Mesenchymal stem cell (in vitro differentiated cells and primary cell): ENCODE data around the gene APBB1IP.
A peak's percentile ranks its signal among the peaks of the same experiment; 100 is the strongest.
"Not testable (repeated sequence)": the region's sequence is repeated elsewhere in the genome, so short reads cannot be mapped to it uniquely, and the experiment has no call there.

ENCODE experiments used
- DNase-seq: peaks from one replicate; pipeline ENCODE4 v3.0.0-alpha.2; 2013
- H2AFZ ChIP-seq: one replicate; pipeline ENCODE4 v1.6.1; 2013; ENCODE audit warnings: low read depth, mild to moderate bottlenecking, control low read depth, inconsistent platforms, low read length, moderate library complexity
- H2AK5ac ChIP-seq: 2 replicates; pipeline ENCODE4 v1.6.1; 2013; ENCODE audit warnings: low read length, moderate library complexity, mild to moderate bottlenecking, inconsistent platforms; ENCODE audit not compliant: severe bottlenecking
- H2BK120ac ChIP-seq: one replicate; pipeline ENCODE4 v1.6.1; 2013; ENCODE audit warnings: low read depth, mild to moderate bottlenecking, inconsistent platforms, low read length, moderate library complexity
- H2BK12ac ChIP-seq, 2 experiments: one replicate each; pipeline ENCODE4 v1.6.1; 2013; ENCODE audit warnings: inconsistent platforms in 2 of 2, low read length in 2 of 2, mild to moderate bottlenecking in 2 of 2, moderate library complexity in 2 of 2, control low read depth in 1 of 2
- H2BK15ac ChIP-seq: one replicate; pipeline ENCODE4 v1.6.1; 2013; ENCODE audit warnings: mild to moderate bottlenecking, low read depth, inconsistent platforms; ENCODE audit not compliant: poor library complexity, severe bottlenecking
- H2BK5ac ChIP-seq: 2 replicates; pipeline ENCODE4 v1.6.1; 2013; ENCODE audit warnings: low read depth, mild to moderate bottlenecking, low read length, control low read depth, inconsistent platforms; ENCODE audit not compliant: poor library complexity, severe bottlenecking
- H3K14ac ChIP-seq, 2 experiments: one replicate each; pipeline ENCODE4 v1.6.1; 2013; ENCODE audit warnings: inconsistent platforms in 2 of 2, low read length in 2 of 2, control low read depth in 1 of 2, mild to moderate bottlenecking in 1 of 2, moderate library complexity in 1 of 2
- H3K18ac ChIP-seq, 2 experiments: one replicate each; pipeline ENCODE4 v1.6.1; 2013; ENCODE audit warnings: inconsistent platforms in 2 of 2, low read length in 2 of 2, control low read depth in 1 of 2, low read depth in 1 of 2, mild to moderate bottlenecking in 1 of 2
- H3K23ac ChIP-seq, 2 experiments: one replicate each; pipeline ENCODE4 v1.6.1; 2013; ENCODE audit warnings: inconsistent platforms in 2 of 2, low read length in 2 of 2, mild to moderate bottlenecking in 2 of 2, moderate library complexity in 2 of 2, control low read depth in 1 of 2
- H3K27ac ChIP-seq: 2 replicates; pipeline ENCODE4 v1.5.1; 2013; ENCODE audit warnings: mild to moderate bottlenecking, moderate library complexity, low read length, control low read depth, inconsistent platforms; ENCODE audit not compliant: poor library complexity, severe bottlenecking
- H3K27me3 ChIP-seq, 2 experiments: 2 replicates each; pipeline versions ENCODE4 v1.6.1 to v1.7.0; 2013; ENCODE audit warnings: low read length in 2 of 2, mild to moderate bottlenecking in 2 of 2, moderate library complexity in 2 of 2, control low read depth in 1 of 2, inconsistent platforms in 1 of 2; ENCODE audit not compliant: control insufficient read depth in 1 of 2, insufficient read depth in 1 of 2
- H3K36me3 ChIP-seq, 2 experiments: 2 replicates each; pipeline versions ENCODE4 v1.6.1 to v1.7.0; 2013; ENCODE audit warnings: low read length in 2 of 2, control low read depth in 1 of 2, inconsistent platforms in 1 of 2, low read depth in 1 of 2, mild to moderate bottlenecking in 1 of 2; ENCODE audit not compliant: insufficient read depth in 2 of 2, control insufficient read depth in 1 of 2
- H3K4ac ChIP-seq, 2 experiments: one replicate each; pipeline ENCODE4 v1.6.1; 2013; ENCODE audit warnings: inconsistent platforms in 2 of 2, low read length in 2 of 2, mild to moderate bottlenecking in 2 of 2, moderate library complexity in 2 of 2, control low read depth in 1 of 2, low read depth in 1 of 2
- H3K4me1 ChIP-seq: 2 replicates; pipeline ENCODE4 v1.6.1; 2013; ENCODE audit warnings: low read depth, low read length, control low read depth; ENCODE audit not compliant: control insufficient read depth, insufficient read depth
- H3K4me2 ChIP-seq: 2 replicates; pipeline ENCODE4 v1.6.1; 2013; ENCODE audit warnings: low read length, mild to moderate bottlenecking, inconsistent platforms; ENCODE audit not compliant: poor library complexity, severe bottlenecking
- H3K4me3 ChIP-seq, 2 experiments: 2 replicates each; pipeline versions ENCODE4 v1.5.1 to v1.7.0; 2013; ENCODE audit warnings: low read length in 2 of 2, mild to moderate bottlenecking in 2 of 2, control low read depth in 1 of 2, low read depth in 1 of 2; ENCODE audit not compliant: insufficient read depth in 1 of 2
- H3K79me1 ChIP-seq: replicated peaks from 2 replicates; pipeline ENCODE4 v1.6.1; 2013; ENCODE audit warnings: mild to moderate bottlenecking, control low read depth, low read length, inconsistent platforms; ENCODE audit not compliant: poor library complexity, severe bottlenecking
- H3K9ac ChIP-seq: 2 replicates; pipeline ENCODE4 v1.7.0; 2013; ENCODE audit warnings: mild to moderate bottlenecking, low read length, moderate library complexity
- H3K9me3 ChIP-seq: 2 replicates; pipeline ENCODE4 v1.7.0; 2013; ENCODE audit warnings: mild to moderate bottlenecking, low read length; ENCODE audit not compliant: control insufficient read depth
- H4K8ac ChIP-seq: one replicate; pipeline ENCODE4 v1.6.1; 2013; ENCODE audit warnings: inconsistent platforms, mild to moderate bottlenecking, low read length, moderate library complexity
- H4K91ac ChIP-seq: one replicate; pipeline ENCODE4 v1.6.1; 2013; ENCODE audit warnings: mild to moderate bottlenecking, low read length, inconsistent platforms
- WGBS: methylation state at CpG from one replicate; pipeline ENCODE4 v1.1.7; 2013; ENCODE audit warnings: mixed read lengths; 5-methylcytosine and 5-hydroxymethylcytosine counted together

Gene APBB1IP

DNA sequence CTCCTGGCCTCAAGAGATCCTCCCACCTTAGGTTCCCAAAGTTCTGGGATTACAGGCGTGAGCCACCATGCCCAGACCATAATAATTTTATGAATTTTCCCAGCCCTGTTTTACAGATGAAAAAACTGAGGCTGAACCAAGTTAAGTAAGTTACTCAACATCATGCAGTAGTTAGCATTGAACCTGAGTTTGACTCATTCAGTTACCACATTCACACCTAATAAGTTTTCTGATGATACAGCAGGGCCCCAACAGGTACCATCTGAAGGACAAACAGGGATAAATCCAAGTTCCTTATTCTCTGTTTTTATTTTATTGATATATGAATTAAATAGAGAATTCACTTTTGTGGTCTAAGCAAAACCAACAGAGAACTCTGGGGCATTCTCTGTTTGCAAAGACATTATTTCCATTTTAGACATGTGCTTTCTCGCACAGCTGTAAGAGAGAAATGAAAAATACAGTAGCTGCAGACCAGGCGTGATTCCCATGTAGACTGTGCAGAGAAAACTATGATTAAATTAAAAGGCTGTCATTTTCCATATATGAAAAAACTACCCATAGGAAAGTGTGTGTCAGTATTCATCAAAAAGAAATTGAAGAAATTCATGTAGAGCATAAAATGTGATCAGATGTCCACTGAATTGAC, 26.6 kb downstream of the APBB1IP start:
- Histone ChIP-seq H2BK12ac (no peak overlapping the region), H3K27me3 (no peaks in the 10 kb centered on the region), H3K4ac (no peak overlapping the region), H3K79me1 (no peaks in the 10 kb centered on the region), H3K9ac (no peak overlapping the region), H4K91ac (no peak overlapping the region), H2BK5ac (no peak overlapping the region), H3K14ac (no peak overlapping the region), H3K9me3 (no peaks in the 10 kb centered on the region), H2AFZ (no peak overlapping the region), H3K4me3 (no peak overlapping the region), H3K23ac (no peak overlapping the region), H2BK120ac (no peak overlapping the region), H2AK5ac (no peak overlapping the region), H2BK15ac (no peak overlapping the region), H3K4me1 (peaks cover 4% of the 10 kb centered on the region), H4K8ac (no peak overlapping the region), H3K27ac (no peak overlapping the region), H3K18ac (no peak overlapping the region), H3K4me2 (no peak overlapping the region), H3K36me3 (peaks cover 0 to 7% of the 10 kb centered on the region in 2 experiments)
- WGBS = 75% methylated on average over 1 of the region's 3 CpGs
- DNase-seq = no peak

GRCh38 chr10:26466531-26466930, 28.4 kb downstream of the APBB1IP start:
- not testable (repeated sequence) for H3K18ac ChIP-seq, H2AK5ac ChIP-seq, H2AFZ ChIP-seq, H3K14ac ChIP-seq, H3K79me1 ChIP-seq, H4K91ac ChIP-seq, H3K36me3 ChIP-seq, H3K23ac ChIP-seq, H4K8ac ChIP-seq, H3K4me3 ChIP-seq, H2BK15ac ChIP-seq, H3K27me3 ChIP-seq, H3K4ac ChIP-seq, H2BK12ac ChIP-seq, H2BK5ac ChIP-seq, H3K9ac ChIP-seq, H3K4me2 ChIP-seq, H3K27ac ChIP-seq, DNase-seq, H2BK120ac ChIP-seq, H3K9me3 ChIP-seq, H3K4me1 ChIP-seq
- 92% methylated on average over 6 of the region's 6 CpGs for WGBS

- WGBS = 86% methylated on average over 4 of the region's 4 CpGs
- Histone ChIP-seq H3K27ac (peak overlapping the region; percentile 82), H3K4me3 (no peak overlapping the region), H3K4me1 (peaks cover 4% of the 10 kb centered on the region), H2BK12ac (no peak overlapping the region), H3K18ac (no peak overlapping the region), H3K4me2 (no peak overlapping the region), H2AFZ (no peak overlapping the region), H3K14ac (no peak overlapping the region), H3K4ac (no peak overlapping the region), H4K91ac (no peak overlapping the region), H2BK15ac (no peak overlapping the region), H3K79me1 (no peaks in the 10 kb centered on the region), H3K27me3 (no peaks in the 10 kb centered on the region), H3K23ac (no peak overlapping the region), H2AK5ac (peak overlapping the region; percentile 98), H2BK120ac (no peak overlapping the region), H2BK5ac (peak overlapping the region; percentile 76), H3K36me3 (peaks cover 0 to 3% of the 10 kb centered on the region in 2 experiments), H4K8ac (no peak overlapping the region), H3K9ac (no peak overlapping the region), H3K9me3 (no peaks in the 10 kb centered on the region)
- DNase-seq = no peak
Measured at GRCh38 chr10:26467639-26468038, 29.5 kb downstream of the APBB1IP start.

DNA sequence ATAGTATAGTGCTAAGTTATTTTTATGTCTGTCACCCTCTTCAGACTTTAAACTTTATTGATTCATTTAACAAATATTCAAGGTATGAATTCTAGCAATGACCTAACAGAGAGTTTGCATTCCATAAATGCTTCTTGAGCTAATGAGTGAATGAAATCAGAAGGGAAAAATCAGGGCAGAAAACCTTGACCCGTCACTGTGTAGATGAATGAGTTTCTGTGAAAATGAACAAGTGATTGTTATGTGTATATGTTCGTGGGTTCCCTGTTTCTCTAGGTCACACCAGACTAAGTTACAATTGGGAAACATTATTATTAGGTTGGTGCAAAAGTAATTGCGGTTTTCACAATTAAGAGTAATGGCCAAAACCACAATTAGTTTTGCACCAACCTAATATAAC, 30.1 kb downstream of the APBB1IP start:
- Histone ChIP-seq H2BK120ac (no peak overlapping the region), H4K8ac (no peak overlapping the region), H3K27ac (peak overlapping the region; percentile 82), H3K18ac (no peak overlapping the region), H4K91ac (no peak overlapping the region), H2BK5ac (no peak overlapping the region), H2BK12ac (no peak overlapping the region), H3K9me3 (no peaks in the 10 kb centered on the region), H3K14ac (no peak overlapping the region), H3K36me3 (peaks cover 0 to 3% of the 10 kb centered on the region in 2 experiments), H3K4me1 (peaks cover 4% of the 10 kb centered on the region), H3K4me3 (no peak overlapping the region), H3K79me1 (no peaks in the 10 kb centered on the region), H3K23ac (no peak overlapping the region), H3K4me2 (no peak overlapping the region), H2AK5ac (no peak overlapping the region), H3K4ac (no peak overlapping the region), H2AFZ (no peak overlapping the region), H3K27me3 (no peaks in the 10 kb centered on the region), H3K9ac (no peak overlapping the region), H2BK15ac (no peak overlapping the region)
- 45% methylated on average over 2 of the region's 3 CpGs for WGBS
- no peak for DNase-seq
